Activated naive CD4-positive, alpha-beta T cell treated with anti-CD3 and anti-CD28 coated beads for 36 hours (primary cell): ENCODE results near the gene EVA1B. TPM values are rescaled to one million over a fixed set of nuclear protein-coding genes. Genes with fewer than 3 reads are reported as not detected.

Source experiments
- CTCF ChIA-PET: fragments of 350-600 bp; sonication (Branson Sonifier 250); formaldehyde crosslinking; loops from one replicate; lab custom pipeline; 2021; ENCODE audit warnings: antibody characterized with exemption; lab: Charles Lee
- DNase-seq: peaks from one replicate; pipeline ENCODE4 v3.0.0-alpha.2; 2020
- H3K27ac Mint-ChIP-seq: one replicate; pipeline ENCODE4 v1.8.0; 2021; ENCODE audit warnings: mild to moderate bottlenecking, mixed read lengths
- H3K27me3 Mint-ChIP-seq: one replicate; pipeline ENCODE4 v1.8.0; 2021; ENCODE audit warnings: low read depth, mixed read lengths
- H3K36me3 Mint-ChIP-seq: one replicate; pipeline ENCODE4 v1.8.0; 2021; ENCODE audit warnings: low read depth, mixed read lengths
- H3K4me1 Mint-ChIP-seq: one replicate; pipeline ENCODE4 v1.8.0; 2021; ENCODE audit warnings: low read depth, mixed read lengths
- H3K4me3 Mint-ChIP-seq: one replicate; pipeline ENCODE4 v1.8.0; 2021; ENCODE audit warnings: mild to moderate bottlenecking, moderate library complexity, mixed read lengths
- H3K9me3 Mint-ChIP-seq: one replicate; pipeline ENCODE4 v1.8.0; 2021; ENCODE audit warnings: mixed read lengths
- intact Hi-C: fragments of 100-400 bp; cut with micrococcal nuclease; formaldehyde crosslinking; loops from one replicate; pipeline ENCODE4 v1.15.1; 2023
- total RNA-seq, 2 experiments: library from RNA; stranded (reverse); gene quantifications; one replicate each; pipeline ENCODE4 v1.2.3, GENCODE V29; 2021

The EVA1B gene
- total RNA-seq, 2 experiments from 2014 or later = 1.9 to 2.1 TPM

GRCh38 chr1:36287595-36287994, 35.9 kb downstream of the EVA1B start:
- CTCF ChIA-PET = interaction anchor here (0.6 to 4.1 kb wide), 6 partner anchors 8 to 412 kb away, joined by 3 to 33 read pairs (median 4); partner anchors contain the start of gene TRAPPC3
- Mint-ChIP-seq H3K27ac (no peak overlapping the region), H3K4me3 (no peak overlapping the region), H3K9me3 (no peaks in the 10 kb centered on the region), H3K4me1 (peaks cover 24% of the 10 kb centered on the region), H3K36me3 (peaks cover 56% of the 10 kb centered on the region), H3K27me3 (no peaks in the 10 kb centered on the region)
- DNase-seq = no peak
- intact Hi-C loops = loop anchor here (5.0 kb wide), 1 partner anchor 80 kb away; no protein-coding TSS in a partner anchor

GRCh38 chr1:36286802-36287201, 36.6 kb downstream of the EVA1B start:
- H3K27ac Mint-ChIP-seq = peak overlapping the region; percentile 73
- CTCF ChIA-PET = interaction anchor here (0.7 to 4.1 kb wide), 12 partner anchors 9 to 188 kb away, joined by 3 to 33 read pairs (median 6); partner anchors contain the start of genes MAP7D1 and TRAPPC3
- peaks cover 26% of the 10 kb centered on the region for H3K4me1 Mint-ChIP-seq
- no peaks in the 10 kb centered on the region for H3K9me3 Mint-ChIP-seq
- H3K27me3 Mint-ChIP-seq = no peaks in the 10 kb centered on the region
- no peak for DNase-seq
- H3K4me3 Mint-ChIP-seq = no peak overlapping the region
- H3K36me3 Mint-ChIP-seq = peaks cover 54% of the 10 kb centered on the region
- intact Hi-C loops = loop anchor here (5.0 kb wide), 1 partner anchor 80 kb away; no protein-coding TSS in a partner anchor

GRCh38 chr1:36285443-36286101, 37.9 kb downstream of the EVA1B start:
- Mint-ChIP-seq H3K4me1 (peaks cover 33% of the 10 kb centered on the region), H3K36me3 (peaks cover 48% of the 10 kb centered on the region), H3K9me3 (no peaks in the 10 kb centered on the region), H3K27ac (peak overlapping the region; percentile 73), H3K4me3 (no peak overlapping the region), H3K27me3 (no peaks in the 10 kb centered on the region)
- intact Hi-C loops = loop anchor here (1.0 to 5.0 kb wide), 6 partner anchors 61 to 189 kb away; partner anchors contain the start of genes THRAP3 and TRAPPC3
- CTCF ChIA-PET = interaction anchor here (0.6 to 4.1 kb wide), 38 partner anchors 8 to 528 kb away, joined by 3 to 33 read pairs (median 4); partner anchors contain the start of genes LSM10, MAP7D1 and TRAPPC3
- peak; percentile 79 for DNase-seq

- Mint-ChIP-seq H3K4me3 (no peak overlapping the region), H3K27ac (no peak overlapping the region), H3K27me3 (no peaks in the 10 kb centered on the region), H3K9me3 (no peaks in the 10 kb centered on the region), H3K4me1 (peaks cover 43% of the 10 kb centered on the region), H3K36me3 (peaks cover 46% of the 10 kb centered on the region)
- CTCF ChIA-PET = interaction anchor here (1.4 to 4.1 kb wide), 6 partner anchors 15 to 367 kb away, joined by 4 to 26 read pairs (median 8); no protein-coding TSS in a partner anchor
- no peak for DNase-seq
- intact Hi-C loops = loop anchor here (2.0 kb wide), 1 partner anchor 136 kb away; no protein-coding TSS in a partner anchor
Measured at GRCh38 chr1:36284517-36284916, 38.9 kb downstream of the EVA1B start.

DNA sequence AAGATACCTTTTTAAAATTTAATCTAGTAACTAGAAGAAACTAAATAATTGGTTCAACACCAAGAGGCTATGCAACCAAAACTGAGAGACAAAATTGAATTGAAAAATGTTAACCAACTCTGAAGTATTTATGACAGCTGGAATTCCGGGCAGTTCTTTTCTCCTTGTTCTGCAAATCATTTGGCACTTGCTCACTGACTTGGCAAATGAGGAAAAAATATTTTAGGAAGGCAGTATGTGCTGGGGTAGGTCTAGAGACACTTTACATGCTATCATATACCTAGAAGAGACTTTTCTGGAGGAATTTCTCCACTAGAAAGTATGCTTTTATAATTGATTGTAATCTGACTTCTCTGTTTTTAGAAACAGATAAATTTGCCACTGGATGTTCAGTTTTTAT, 39.4 kb downstream of the EVA1B start:
- H3K36me3 Mint-ChIP-seq = peaks cover 42% of the 10 kb centered on the region
- CTCF ChIA-PET = interaction anchor here (1.1 to 2.2 kb wide), 5 partner anchors 12 to 134 kb away, joined by 3 to 7 read pairs (median 6); partner anchors contain the start of gene TRAPPC3
- no peak for DNase-seq
- peaks cover 44% of the 10 kb centered on the region for H3K4me1 Mint-ChIP-seq
- no peaks in the 10 kb centered on the region for H3K9me3 Mint-ChIP-seq
- H3K27ac Mint-ChIP-seq = peak overlapping the region; percentile 44
- H3K4me3 Mint-ChIP-seq = no peak overlapping the region
- intact Hi-C loops = loop anchor here (2.0 kb wide), 1 partner anchor 137 kb away; no protein-coding TSS in a partner anchor
- no peaks in the 10 kb centered on the region for H3K27me3 Mint-ChIP-seq

GRCh38 chr1:36279789-36280296, 43.6 kb downstream of the EVA1B start:
- CTCF ChIA-PET = interaction anchor here (1.0 to 2.2 kb wide), 4 partner anchors 20 to 130 kb away, joined by 3 to 10 read pairs (median 6); partner anchors contain the start of gene TRAPPC3
- DNase-seq = no peak
- Mint-ChIP-seq H3K4me1 (peaks cover 38% of the 10 kb centered on the region), H3K4me3 (no peak overlapping the region), H3K36me3 (peaks cover 14% of the 10 kb centered on the region), H3K27ac (peak overlapping the region; percentile 66), H3K27me3 (no peaks in the 10 kb centered on the region), H3K9me3 (no peaks in the 10 kb centered on the region)
- intact Hi-C loops = no loop called here

GRCh38 chr1:36279110-36279788, 44.2 kb downstream of the EVA1B start:
- Mint-ChIP-seq H3K27me3 (no peaks in the 10 kb centered on the region), H3K4me3 (no peak overlapping the region), H3K9me3 (no peaks in the 10 kb centered on the region), H3K36me3 (peaks cover 14% of the 10 kb centered on the region), H3K4me1 (peaks cover 38% of the 10 kb centered on the region), H3K27ac (peak overlapping the region; percentile 16)
- DNase-seq = no peak
- intact Hi-C loops = no loop called here
- CTCF ChIA-PET = interaction anchor here (0.6 to 1.4 kb wide), 4 partner anchors 11 to 605 kb away, joined by 3 to 5 read pairs (median 3); partner anchors contain the start of gene TRAPPC3

DNA sequence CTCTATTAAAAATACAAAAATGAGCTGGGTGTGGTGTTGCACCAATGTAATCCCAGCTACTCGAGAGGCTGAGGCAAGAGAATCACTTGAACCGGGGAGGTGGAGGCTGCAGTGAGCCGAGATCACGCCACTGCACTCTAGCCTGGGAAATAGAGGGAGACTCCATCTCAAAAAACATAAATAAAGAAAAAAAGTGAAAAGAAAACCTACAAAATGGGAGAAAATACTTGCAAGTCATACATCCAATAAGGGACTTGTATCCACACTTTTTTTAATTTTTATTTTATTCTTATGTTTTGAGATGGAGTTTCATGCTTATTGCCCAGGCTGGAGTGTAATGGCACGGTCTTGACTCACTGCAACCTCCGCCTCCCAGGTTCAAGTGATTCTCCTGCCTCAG, 46.8 kb downstream of the EVA1B start:
- Mint-ChIP-seq H3K27ac (no peak overlapping the region), H3K4me3 (no peak overlapping the region), H3K27me3 (no peaks in the 10 kb centered on the region), H3K4me1 (peaks cover 31% of the 10 kb centered on the region), H3K9me3 (no peaks in the 10 kb centered on the region), H3K36me3 (peaks cover 14% of the 10 kb centered on the region)
- intact Hi-C loops = no loop called here
- DNase-seq = no peak
- CTCF ChIA-PET = no interaction called here

- no peak overlapping the region for H3K4me3 Mint-ChIP-seq
- no peak for DNase-seq
- H3K36me3 Mint-ChIP-seq = peaks cover 14% of the 10 kb centered on the region
- peaks cover 14% of the 10 kb centered on the region for H3K4me1 Mint-ChIP-seq
- intact Hi-C loops = no loop called here
- no peaks in the 10 kb centered on the region for H3K9me3 Mint-ChIP-seq
- H3K27ac Mint-ChIP-seq = no peak overlapping the region
- no peaks in the 10 kb centered on the region for H3K27me3 Mint-ChIP-seq
- CTCF ChIA-PET = interaction anchor here (0.7 to 1.1 kb wide), 4 partner anchors 11 to 229 kb away, joined by 3 to 4 read pairs (median 3); no protein-coding TSS in a partner anchor
Measured at GRCh38 chr1:36274201-36274600, 49.2 kb downstream of the EVA1B start.

- Mint-ChIP-seq H3K9me3 (no peaks in the 10 kb centered on the region), H3K27ac (no peak overlapping the region), H3K36me3 (peaks cover 15% of the 10 kb centered on the region), H3K4me3 (no peak overlapping the region), H3K27me3 (no peaks in the 10 kb centered on the region), H3K4me1 (peaks cover 11% of the 10 kb centered on the region)
- CTCF ChIA-PET = interaction anchor here (0.9 to 1.1 kb wide), 2 partner anchors 13 to 19 kb away, joined by 3 to 4 read pairs; no protein-coding TSS in a partner anchor
- no peak for DNase-seq
- intact Hi-C loops = no loop called here
Measured at GRCh38 chr1:36273024-36273423, 50.4 kb downstream of the EVA1B start.
